Gastrocnemius medialis (tissue), 4 donors: ENCODE measurements around the gene HPS1. TPM values are rescaled to one million over a fixed set of nuclear protein-coding genes. Genes with fewer than 3 reads are reported as not detected.

Experiments
- ATAC-seq, 2 donors: fragments of 150-250 bp; one replicate each; pipeline ENCODE4 v1.9.1; 2016
- DNase-seq, 2 donors: peaks; one replicate each; pipeline ENCODE4 v3.0.0-alpha.2; 2019
- H3K27ac ChIP-seq, 4 donors: fragments of 200-600 bp; sonication (generic); 1 replicate in 1 of 4; 2 replicates in 3 of 4; pipeline ENCODE4 v1.5.1; 2016 to 2018; ENCODE audit warnings: mild to moderate bottlenecking in 2 of 4, moderate library complexity in 1 of 4
- H3K27me3 ChIP-seq, 3 donors: fragments of 200-600 bp; sonication (generic) in 2 of 3; 1 replicate in 1 of 3; 2 replicates in 2 of 3; pipeline versions ENCODE4 v1.5.1 to v1.6.0; 2016 to 2019; ENCODE audit warnings: mild to moderate bottlenecking in 1 of 3, moderate library complexity in 1 of 3
- H3K36me3 ChIP-seq, 2 donors: fragments of 200-600 bp; sonication (generic) in 1 of 2; one replicate each; pipeline ENCODE4 v1.5.1; 2017 to 2018
- H3K4me1 ChIP-seq, 2 donors: fragments of 200-600 bp; sonication (generic) in 1 of 2; one replicate each; pipeline ENCODE4 v1.5.1; 2016 to 2017; ENCODE audit warnings: mild to moderate bottlenecking in 2 of 2
- H3K4me3 ChIP-seq, 4 donors: fragments of 200-600 bp; sonication (generic) in 3 of 4; 1 replicate in 1 of 4; 2 replicates in 3 of 4; pipeline ENCODE4 v1.5.1; 2016 to 2019; ENCODE audit warnings: mild to moderate bottlenecking in 2 of 4
- H3K9me3 ChIP-seq, 3 donors: fragments of 200-600 bp; sonication (generic) in 2 of 3; 1 replicate in 1 of 3; 2 replicates in 2 of 3; pipeline ENCODE4 v1.5.1; 2016 to 2019
- CTCF ChIP-seq, 5 experiments: fragments of 450-650 bp in 3 of 5; fragments of 200-600 bp in 2 of 5; sonication (generic) in 2 of 5; IDR thresholded peaks in 4 of 5; conservative IDR thresholded peaks in 1 of 5; 1 replicate in 4 of 5; 2 replicates in 1 of 5; pipeline ENCODE4 v1.5.1; 2016 to 2019; ENCODE audit warnings: antibody characterized with exemption in 5 of 5, mild to moderate bottlenecking in 3 of 5, moderate library complexity in 3 of 5
- POLR2A ChIP-seq, 2 donors: fragments of 450-650 bp; IDR thresholded peaks; one replicate each; pipeline ENCODE4 v1.6.1; 2017; ENCODE audit warnings: antibody characterized with exemption in 2 of 2, mild to moderate bottlenecking in 2 of 2, moderate library complexity in 2 of 2
- in situ Hi-C, 4 donors: fragments of 200-750 bp; cut with MboI; loops; one replicate each; pipeline versions ENCODE4 v1.15.0 to v1.8.0; 2017; ENCODE audit warnings: low sequenced_read_pairs in 4 of 4
- intact Hi-C: fragments of 100-400 bp; cut with DNase I; formaldehyde crosslinking; loops from one replicate; pipeline ENCODE4 v1.15.1; 2023; ENCODE audit warnings: low total_unique reads
- total RNA-seq, 4 donors: library from RNA; depleted of rRNA; stranded (reverse); fragments of >200 nt; gene quantifications; one replicate each; pipeline versions ENCODE4 v1.1.0 to v1.2.3, GENCODE V29; 2016

Gene HPS1
- total RNA-seq, 4 donors from 2014 or later, result 10.6 to 26.0 (median 18.3) TPM

GRCh38 chr10:98418665-98419468 is 27.9 kb downstream of the HPS1 start:
- no peak for DNase-seq

GRCh38 chr10:98417973-98418664 is 28.6 kb downstream of the HPS1 start:
- TF ChIP-seq CTCF (IDR thresholded peaks at IDR 0.05 in 4 of 5, conservative IDR thresholded peaks at IDR 0.05 in 1 of 5) (no peak), POLR2A (IDR thresholded peaks at IDR 0.05) (no peak)
- Histone ChIP-seq H3K36me3 (peaks cover 0 to 13% of the 10 kb centered on the region in 2 donors), H3K4me1 (peaks cover 13 to 20% of the 10 kb centered on the region in 2 donors), H3K9me3 (no peaks in the 10 kb centered on the region), H3K27me3 (no peaks in the 10 kb centered on the region), H3K27ac (no peak overlapping the region), H3K4me3 (no peak overlapping the region)
- ATAC-seq, result no peak
- no peak for DNase-seq
- intact Hi-C loops (no loop called here), in situ Hi-C loops (no loop called here)

More at GRCh38 chr10:98418665-98419468, 27.9 kb downstream of the HPS1 start:
- intact Hi-C loops (no loop called here), in situ Hi-C loops (no loop called here)
- no peak for ATAC-seq
- Histone ChIP-seq H3K4me3 (no peak overlapping the region), H3K4me1 (peaks cover 13 to 18% of the 10 kb centered on the region in 2 donors), H3K27me3 (no peaks in the 10 kb centered on the region), H3K36me3 (peaks cover 0 to 13% of the 10 kb centered on the region in 2 donors), H3K9me3 (no peaks in the 10 kb centered on the region), H3K27ac (no peak overlapping the region)
- TF ChIP-seq POLR2A (IDR thresholded peaks at IDR 0.05), result no peak
- no peak for TF ChIP-seq CTCF (IDR thresholded peaks at IDR 0.05 in 4 of 5, conservative IDR thresholded peaks at IDR 0.05 in 1 of 5)

- H3K4me3 ChIP-seq, result no peak overlapping the region
- intact Hi-C loops, result no loop called here
- peaks cover 15 to 21% of the 10 kb centered on the region in 2 donors for H3K4me1 ChIP-seq
- H3K27me3 ChIP-seq, result no peaks in the 10 kb centered on the region
- in situ Hi-C loops, result no loop called here
- H3K36me3 ChIP-seq, result peaks cover 0 to 13% of the 10 kb centered on the region in 2 donors
- no peaks in the 10 kb centered on the region for H3K9me3 ChIP-seq
- no peak for TF ChIP-seq CTCF (IDR thresholded peaks at IDR 0.05 in 4 of 5, conservative IDR thresholded peaks at IDR 0.05 in 1 of 5)
- TF ChIP-seq POLR2A (IDR thresholded peaks at IDR 0.05), result no peak
- no peak for ATAC-seq
- H3K27ac ChIP-seq, result no peak overlapping the region
- DNase-seq, result no peak
Measured at GRCh38 chr10:98417481-98417959, 29.2 kb downstream of the HPS1 start.

GRCh38 chr10:98416606-98417388 is 29.9 kb downstream of the HPS1 start:
- Histone ChIP-seq H3K36me3 (peaks cover 0 to 13% of the 10 kb centered on the region in 2 donors), H3K9me3 (no peaks in the 10 kb centered on the region), H3K4me1 (peaks cover 22% of the 10 kb centered on the region in 2 donors), H3K27ac (no peak overlapping the region), H3K27me3 (no peaks in the 10 kb centered on the region), H3K4me3 (no peak overlapping the region)
- DNase-seq (no peak), ATAC-seq (no peak)
- intact Hi-C loops, result no loop called here
- TF ChIP-seq POLR2A (IDR thresholded peaks at IDR 0.05) (no peak), CTCF (IDR thresholded peaks at IDR 0.05 in 4 of 5, conservative IDR thresholded peaks at IDR 0.05 in 1 of 5) (no peak)
- in situ Hi-C loops, result no loop called here
